ENCODE measurements around the gene VEPH1. TPM values are rescaled to one million over a fixed set of nuclear protein-coding genes. Genes with fewer than 3 reads are reported as not detected.

VEPH1 gene
- polyA plus RNA-seq, 1 donor (not counting 4 experiments of a cell fraction or from before 2014, with no cell fraction given) = 0.21 TPM

DNA sequence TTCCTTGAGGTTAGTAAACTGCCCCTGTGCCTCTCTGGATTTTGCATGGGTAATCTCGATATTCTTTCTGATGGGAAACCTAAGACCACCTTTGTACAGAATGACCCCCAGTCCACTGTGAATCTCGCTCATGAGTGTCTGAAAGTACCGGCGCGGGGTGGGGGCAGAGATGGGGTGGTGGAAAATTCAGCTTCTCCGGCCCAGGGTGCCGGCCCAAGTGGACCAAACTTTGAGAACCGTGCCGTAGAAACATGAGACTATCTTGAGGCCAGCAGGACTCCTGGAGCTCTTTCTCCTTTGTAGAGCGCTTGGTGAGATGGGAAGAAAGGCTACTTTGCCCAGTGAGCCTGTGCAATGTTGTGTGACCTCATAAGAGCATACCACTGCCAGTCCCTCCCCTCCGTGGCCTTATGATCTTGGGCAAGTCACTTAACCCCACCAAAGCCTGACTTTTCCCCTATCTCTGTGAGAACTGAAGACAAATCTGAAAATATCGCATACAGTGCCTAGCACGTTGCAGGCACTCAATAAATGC lies 40.4 kb upstream of the VEPH1 start:
- Histone ChIP-seq H3K36me3 (ENCODE audit: control insufficient read depth in 2 of 2, extremely low read depth in 1 of 2, insufficient read depth in 2 of 2, low read length in 2 of 2) (no peaks in the 10 kb centered on the region), H3K9me3 (ENCODE audit: control insufficient read depth, low read depth, low read length) (peaks cover 3% of the 10 kb centered on the region), H3K4me2 (ENCODE audit: control insufficient read depth, extremely low read depth, insufficient read depth, low read depth, low read length) (peak overlapping the region; percentile 79), H3K27ac (ENCODE audit: control insufficient read depth, insufficient read depth, low read length) (no peak overlapping the region), H2AFZ (ENCODE audit: control insufficient read depth, low read length) (peak overlapping the region; percentile 80), H3K4me1 (ENCODE audit: control insufficient read depth, extremely low read depth, insufficient read depth, low read length) (peaks cover 6% of the 10 kb centered on the region), H3K4me3 (ENCODE audit: control insufficient read depth in 2 of 3, extremely low read depth in 1 of 3, insufficient read depth in 2 of 3, low read depth in 1 of 3, low read length in 3 of 3) (peak overlapping the region; percentile 38 to 59 (median 48)), H3K9me1 (ENCODE audit: control insufficient read depth, extremely low read depth, insufficient read depth, low read length) (no peaks in the 10 kb centered on the region), H4K20me1 (ENCODE audit: control insufficient read depth, extremely low read depth, insufficient read depth, low read length) (no peaks in the 10 kb centered on the region), H3K79me2 (ENCODE audit: control insufficient read depth, insufficient read depth, low read length) (no peaks in the 10 kb centered on the region), H3K9ac (ENCODE audit: control insufficient read depth, extremely low read depth, insufficient read depth, low read length) (peak overlapping the region; percentile 37), H3K27me3 (ENCODE audit: control insufficient read depth, extremely low read depth, insufficient read depth, low read length) (peaks cover 9% of the 10 kb centered on the region)
- dilution Hi-C loops (cut with MboI; ENCODE audit: extremely low pct_ligation_motif_present, low sequenced_read_pairs) = no loop called here
- DNase-seq (ENCODE audit: low read depth, low spot score) (no peak), FAIRE-seq (no peak)
- TF ChIP-seq, protein P1, sequence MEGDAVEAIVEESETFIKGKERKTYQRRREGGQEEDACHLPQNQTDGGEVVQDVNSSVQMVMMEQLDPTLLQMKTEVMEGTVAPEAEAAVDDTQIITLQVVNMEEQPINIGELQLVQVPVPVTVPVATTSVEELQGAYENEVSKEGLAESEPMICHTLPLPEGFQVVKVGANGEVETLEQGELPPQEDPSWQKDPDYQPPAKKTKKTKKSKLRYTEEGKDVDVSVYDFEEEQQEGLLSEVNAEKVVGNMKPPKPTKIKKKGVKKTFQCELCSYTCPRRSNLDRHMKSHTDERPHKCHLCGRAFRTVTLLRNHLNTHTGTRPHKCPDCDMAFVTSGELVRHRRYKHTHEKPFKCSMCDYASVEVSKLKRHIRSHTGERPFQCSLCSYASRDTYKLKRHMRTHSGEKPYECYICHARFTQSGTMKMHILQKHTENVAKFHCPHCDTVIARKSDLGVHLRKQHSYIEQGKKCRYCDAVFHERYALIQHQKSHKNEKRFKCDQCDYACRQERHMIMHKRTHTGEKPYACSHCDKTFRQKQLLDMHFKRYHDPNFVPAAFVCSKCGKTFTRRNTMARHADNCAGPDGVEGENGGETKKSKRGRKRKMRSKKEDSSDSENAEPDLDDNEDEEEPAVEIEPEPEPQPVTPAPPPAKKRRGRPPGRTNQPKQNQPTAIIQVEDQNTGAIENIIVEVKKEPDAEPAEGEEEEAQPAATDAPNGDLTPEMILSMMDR (optimal IDR thresholded peaks at IDR 0.05 in 1 of 3, IDR thresholded peaks at IDR 0.05 in 1 of 3, conservative IDR thresholded peaks at IDR 0.05 in 1 of 3; ENCODE audit: extremely low read depth in 1 of 3, insufficient read depth in 2 of 3, low read length in 3 of 3) = no peak
- no peak for TF ChIP-seq EZH2 (IDR thresholded peaks at IDR 0.05; ENCODE audit: low read length)

DNA sequence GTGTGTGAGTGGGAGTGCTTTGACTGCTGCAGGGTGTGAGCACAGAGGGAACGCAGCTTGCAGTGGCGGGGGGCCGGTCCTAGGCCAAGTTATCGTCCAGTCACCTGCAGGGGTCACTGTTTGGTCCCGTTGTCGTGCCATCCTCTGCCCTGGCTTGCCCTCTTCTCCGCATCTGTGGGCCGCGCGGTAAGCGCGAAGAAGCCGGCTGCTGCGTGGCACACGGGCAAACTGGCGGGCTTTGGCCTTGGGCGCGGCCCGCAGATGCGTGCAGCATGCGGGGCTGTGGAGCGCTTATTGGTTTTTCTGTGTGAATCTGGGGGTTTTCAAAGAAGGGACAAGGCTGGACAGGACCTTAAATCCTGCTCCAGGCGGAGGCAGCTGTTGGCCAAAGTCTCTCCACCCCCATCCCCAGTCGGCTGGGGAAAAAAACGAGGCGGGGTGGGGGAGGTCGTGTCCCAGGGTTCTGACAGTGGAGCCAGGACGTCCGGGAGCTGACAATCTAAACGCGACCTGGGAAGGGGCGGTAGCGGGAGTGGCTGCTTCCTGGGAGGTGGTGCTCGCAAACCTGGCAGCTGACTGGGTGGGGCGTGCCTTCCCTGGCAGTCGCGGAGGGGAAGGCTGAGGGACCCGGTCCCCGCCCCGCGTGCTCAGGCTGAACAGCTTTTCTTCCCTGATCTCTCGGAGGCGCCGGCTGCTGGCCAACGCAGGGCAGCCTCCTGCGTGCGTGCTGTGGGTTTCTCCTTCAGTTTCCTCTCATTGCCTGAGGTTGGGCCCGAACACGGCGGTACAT lies 39.7 kb upstream of the VEPH1 start:
- Histone ChIP-seq H3K9me3 (ENCODE audit: control insufficient read depth, low read depth, low read length) (peaks cover 3% of the 10 kb centered on the region), H2AFZ (ENCODE audit: control insufficient read depth, low read length) (peak overlapping the region; percentile 80), H3K9me1 (ENCODE audit: control insufficient read depth, extremely low read depth, insufficient read depth, low read length) (no peaks in the 10 kb centered on the region), H3K27me3 (ENCODE audit: control insufficient read depth, extremely low read depth, insufficient read depth, low read length) (peaks cover 9% of the 10 kb centered on the region), H3K36me3 (ENCODE audit: control insufficient read depth in 2 of 2, extremely low read depth in 1 of 2, insufficient read depth in 2 of 2, low read length in 2 of 2) (no peaks in the 10 kb centered on the region), H4K20me1 (ENCODE audit: control insufficient read depth, extremely low read depth, insufficient read depth, low read length) (no peaks in the 10 kb centered on the region), H3K9ac (ENCODE audit: control insufficient read depth, extremely low read depth, insufficient read depth, low read length) (peak overlapping the region; percentile 37), H3K27ac (ENCODE audit: control insufficient read depth, insufficient read depth, low read length) (no peak overlapping the region), H3K79me2 (ENCODE audit: control insufficient read depth, insufficient read depth, low read length) (no peaks in the 10 kb centered on the region), H3K4me1 (ENCODE audit: control insufficient read depth, extremely low read depth, insufficient read depth, low read length) (peaks cover 6% of the 10 kb centered on the region), H3K4me2 (ENCODE audit: control insufficient read depth, extremely low read depth, insufficient read depth, low read depth, low read length) (peak overlapping the region; percentile 79), H3K4me3 (ENCODE audit: control insufficient read depth in 2 of 3, extremely low read depth in 1 of 3, insufficient read depth in 2 of 3, low read depth in 1 of 3, low read length in 3 of 3) (peak overlapping the region; percentile 38 to 59 (median 48))
- FAIRE-seq (no peak), DNase-seq (ENCODE audit: low read depth, low spot score) (no peak)
- TF ChIP-seq, protein P1 (optimal IDR thresholded peaks at IDR 0.05 in 1 of 3, IDR thresholded peaks at IDR 0.05 in 1 of 3, conservative IDR thresholded peaks at IDR 0.05 in 1 of 3; ENCODE audit: extremely low read depth in 1 of 3, insufficient read depth in 2 of 3, low read length in 3 of 3) = peak in 2 of 3 experiments; percentile 17 to 65
- no peak for TF ChIP-seq EZH2 (IDR thresholded peaks at IDR 0.05; ENCODE audit: low read length)
- dilution Hi-C loops (cut with MboI; ENCODE audit: extremely low pct_ligation_motif_present, low sequenced_read_pairs) = no loop called here
